ENCODE measurements around the gene ATP4A.

ATP4A gene

DNA sequence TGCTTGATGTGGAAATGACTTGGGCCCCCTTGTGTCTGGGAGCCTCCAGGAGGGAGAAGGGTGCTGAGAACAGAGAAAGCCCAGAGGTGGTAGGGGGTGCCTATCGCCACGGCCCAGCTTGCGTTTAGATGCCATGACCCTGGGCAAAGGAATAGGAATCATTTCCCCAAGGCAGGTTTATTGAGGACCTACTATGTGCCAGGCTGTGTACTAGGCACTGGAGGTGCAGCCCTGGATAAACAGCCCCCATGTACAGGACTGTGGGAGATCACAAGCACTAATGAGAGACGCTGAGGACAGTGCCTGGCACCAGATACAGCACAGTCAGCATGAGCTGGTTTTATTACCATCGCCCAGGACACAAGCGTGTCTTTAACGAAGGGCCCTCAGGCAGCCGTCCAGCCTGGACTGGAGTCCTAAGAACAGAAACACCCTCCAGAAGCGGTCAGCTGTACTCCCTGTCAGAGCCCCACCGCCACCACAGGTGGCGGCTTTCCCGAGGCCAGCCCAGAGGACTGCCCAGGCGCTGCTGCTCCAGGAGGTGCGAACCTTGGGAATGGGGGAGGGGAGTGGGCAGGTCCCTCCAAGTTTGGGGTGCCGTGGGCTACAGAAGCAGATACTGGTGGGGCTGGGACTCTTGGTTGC is 13.5 kb downstream of the ATP4A start:
- Histone ChIP-seq H3F3A (ENCODE audit: low read depth) (no peaks in the 10 kb centered on the region), H3K9me2 (replicated peaks; ENCODE audit: low read depth, low read length) (no peaks in the 10 kb centered on the region), H3K9me3 (ENCODE audit: insufficient read depth, low read depth, low read length) (no peaks in the 10 kb centered on the region), H4K20me1 (ENCODE audit: insufficient read depth, low read length, poor library complexity, severe bottlenecking) (no peaks in the 10 kb centered on the region), H3K9ac (ENCODE audit: low read depth, low read length, poor library complexity, severe bottlenecking) (no peak overlapping the region), H3K27me3 (ENCODE audit: insufficient read depth, low read length, poor library complexity, severe bottlenecking) (no peaks in the 10 kb centered on the region), H3K79me2 (ENCODE audit: insufficient read depth, low read length) (peaks cover 21% of the 10 kb centered on the region), H3K36me3 (ENCODE audit: insufficient read depth, low read length) (no peaks in the 10 kb centered on the region), H3K4me3 (ENCODE audit: low read length, poor library complexity, severe bottlenecking) (no peak overlapping the region), H2AFZ (ENCODE audit: low read length) (no peak overlapping the region), H3K4me2 (ENCODE audit: low read depth, low read length, poor library complexity, severe bottlenecking) (no peak overlapping the region), H3K4me1 (ENCODE audit: insufficient read depth, low read length, poor library complexity, severe bottlenecking) (peaks cover 15% of the 10 kb centered on the region)
- no peak for TF ChIP-seq EZH2phosphoT487 (IDR thresholded peaks at IDR 0.05; ENCODE audit: borderline replicate concordance)
- TF ChIP-seq, protein P1, sequence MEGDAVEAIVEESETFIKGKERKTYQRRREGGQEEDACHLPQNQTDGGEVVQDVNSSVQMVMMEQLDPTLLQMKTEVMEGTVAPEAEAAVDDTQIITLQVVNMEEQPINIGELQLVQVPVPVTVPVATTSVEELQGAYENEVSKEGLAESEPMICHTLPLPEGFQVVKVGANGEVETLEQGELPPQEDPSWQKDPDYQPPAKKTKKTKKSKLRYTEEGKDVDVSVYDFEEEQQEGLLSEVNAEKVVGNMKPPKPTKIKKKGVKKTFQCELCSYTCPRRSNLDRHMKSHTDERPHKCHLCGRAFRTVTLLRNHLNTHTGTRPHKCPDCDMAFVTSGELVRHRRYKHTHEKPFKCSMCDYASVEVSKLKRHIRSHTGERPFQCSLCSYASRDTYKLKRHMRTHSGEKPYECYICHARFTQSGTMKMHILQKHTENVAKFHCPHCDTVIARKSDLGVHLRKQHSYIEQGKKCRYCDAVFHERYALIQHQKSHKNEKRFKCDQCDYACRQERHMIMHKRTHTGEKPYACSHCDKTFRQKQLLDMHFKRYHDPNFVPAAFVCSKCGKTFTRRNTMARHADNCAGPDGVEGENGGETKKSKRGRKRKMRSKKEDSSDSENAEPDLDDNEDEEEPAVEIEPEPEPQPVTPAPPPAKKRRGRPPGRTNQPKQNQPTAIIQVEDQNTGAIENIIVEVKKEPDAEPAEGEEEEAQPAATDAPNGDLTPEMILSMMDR (conservative IDR thresholded peaks at IDR 0.05; ENCODE audit: low read length) = no peak

- Histone ChIP-seq H3K4me3 (ENCODE audit: low read length, poor library complexity, severe bottlenecking) (no peak overlapping the region), H3K4me1 (ENCODE audit: insufficient read depth, low read length, poor library complexity, severe bottlenecking) (peaks cover 22% of the 10 kb centered on the region), H4K20me1 (ENCODE audit: insufficient read depth, low read length, poor library complexity, severe bottlenecking) (no peaks in the 10 kb centered on the region), H3K9me3 (ENCODE audit: insufficient read depth, low read depth, low read length) (no peaks in the 10 kb centered on the region), H3K4me2 (ENCODE audit: low read depth, low read length, poor library complexity, severe bottlenecking) (no peak overlapping the region), H3K36me3 (ENCODE audit: insufficient read depth, low read length) (no peaks in the 10 kb centered on the region), H3K9ac (ENCODE audit: low read depth, low read length, poor library complexity, severe bottlenecking) (no peak overlapping the region), H3K27me3 (ENCODE audit: insufficient read depth, low read length, poor library complexity, severe bottlenecking) (no peaks in the 10 kb centered on the region), H2AFZ (ENCODE audit: low read length) (no peak overlapping the region), H3K79me2 (ENCODE audit: insufficient read depth, low read length) (peaks cover 28% of the 10 kb centered on the region), H3F3A (ENCODE audit: low read depth) (no peaks in the 10 kb centered on the region), H3K9me2 (replicated peaks; ENCODE audit: low read depth, low read length) (no peaks in the 10 kb centered on the region)
- no peak for TF ChIP-seq EZH2phosphoT487 (IDR thresholded peaks at IDR 0.05; ENCODE audit: borderline replicate concordance)
- TF ChIP-seq, protein P1 (conservative IDR thresholded peaks at IDR 0.05; ENCODE audit: low read length) = peak; percentile 86
Measured at GRCh38 chr19:35549174-35549788, 14.2 kb downstream of the ATP4A start.

DNA sequence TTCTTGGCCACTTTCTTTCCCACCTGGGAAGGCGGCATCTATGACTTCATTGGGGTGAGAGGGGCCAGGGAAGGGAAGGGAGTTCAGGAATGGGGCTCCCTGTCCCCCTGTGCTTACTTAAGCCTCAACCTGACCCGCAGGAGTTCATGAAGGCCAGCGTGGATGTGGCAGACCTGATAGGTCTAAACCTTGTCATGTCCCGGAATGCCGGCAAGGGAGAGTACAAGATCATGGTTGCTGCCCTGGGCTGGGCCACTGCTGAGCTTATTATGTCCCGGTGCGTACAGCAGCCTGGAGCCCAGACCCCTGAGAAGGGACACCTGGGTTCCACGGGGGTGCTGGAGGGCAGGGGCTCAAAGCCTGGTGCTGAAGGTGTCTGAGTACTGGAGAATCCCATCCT is 16.9 kb downstream of the ATP4A start:
- Histone ChIP-seq H3K4me2 (ENCODE audit: low read depth, low read length, poor library complexity, severe bottlenecking) (peak overlapping the region; percentile 92), H3K9ac (ENCODE audit: low read depth, low read length, poor library complexity, severe bottlenecking) (peak overlapping the region; percentile 99), H3K4me1 (ENCODE audit: insufficient read depth, low read length, poor library complexity, severe bottlenecking) (peaks cover 27% of the 10 kb centered on the region), H2AFZ (ENCODE audit: low read length) (no peak overlapping the region), H3K9me2 (replicated peaks; ENCODE audit: low read depth, low read length) (no peaks in the 10 kb centered on the region), H3F3A (ENCODE audit: low read depth) (no peaks in the 10 kb centered on the region), H3K4me3 (ENCODE audit: low read length, poor library complexity, severe bottlenecking) (peak overlapping the region; percentile 99), H3K36me3 (ENCODE audit: insufficient read depth, low read length) (no peaks in the 10 kb centered on the region), H3K79me2 (ENCODE audit: insufficient read depth, low read length) (peaks cover 40% of the 10 kb centered on the region), H3K27me3 (ENCODE audit: insufficient read depth, low read length, poor library complexity, severe bottlenecking) (no peaks in the 10 kb centered on the region), H4K20me1 (ENCODE audit: insufficient read depth, low read length, poor library complexity, severe bottlenecking) (no peaks in the 10 kb centered on the region), H3K9me3 (ENCODE audit: insufficient read depth, low read depth, low read length) (no peaks in the 10 kb centered on the region)
- no peak for TF ChIP-seq EZH2phosphoT487 (IDR thresholded peaks at IDR 0.05; ENCODE audit: borderline replicate concordance)
- TF ChIP-seq, protein P1 (conservative IDR thresholded peaks at IDR 0.05; ENCODE audit: low read length) = no peak

Measured in Loucy (cell line).